HG02588 (cell line): ENCODE measurements around the gene PRKCZ.
A peak's percentile ranks its signal among the peaks of the same experiment; 100 is the strongest.

Experiments
- ATAC-seq: cut with Tn5 transposase; IDR thresholded peaks from one replicate; pipeline ENCODE4 v1.9.1; 2021; ENCODE audit warnings: mild to moderate bottlenecking, moderate library complexity; ENCODE audit not compliant: unreplicated experiment

Gene PRKCZ

DNA sequence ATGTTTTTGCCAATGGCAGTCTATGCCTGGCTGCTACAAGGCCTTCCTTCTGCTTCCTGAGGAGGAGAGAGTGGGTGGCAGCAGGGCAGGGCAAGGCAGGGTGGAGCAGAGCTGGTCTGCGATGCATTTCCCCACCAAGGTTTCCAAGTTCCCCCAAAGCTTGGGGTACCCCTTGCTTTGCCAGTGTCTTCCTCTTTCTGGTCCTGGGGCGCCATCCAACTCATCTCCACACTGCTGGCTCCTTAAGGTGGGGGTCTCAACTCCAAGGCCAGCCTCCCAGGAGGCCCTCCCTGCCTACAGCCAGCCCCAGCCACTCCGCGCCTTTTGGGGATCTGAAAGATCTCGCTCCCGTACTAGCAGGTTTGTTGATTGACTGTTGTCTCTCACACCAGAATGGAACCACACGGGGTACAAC lies 174.0 kb downstream of the PRKCZ start:
- ATAC-seq: no peak

DNA sequence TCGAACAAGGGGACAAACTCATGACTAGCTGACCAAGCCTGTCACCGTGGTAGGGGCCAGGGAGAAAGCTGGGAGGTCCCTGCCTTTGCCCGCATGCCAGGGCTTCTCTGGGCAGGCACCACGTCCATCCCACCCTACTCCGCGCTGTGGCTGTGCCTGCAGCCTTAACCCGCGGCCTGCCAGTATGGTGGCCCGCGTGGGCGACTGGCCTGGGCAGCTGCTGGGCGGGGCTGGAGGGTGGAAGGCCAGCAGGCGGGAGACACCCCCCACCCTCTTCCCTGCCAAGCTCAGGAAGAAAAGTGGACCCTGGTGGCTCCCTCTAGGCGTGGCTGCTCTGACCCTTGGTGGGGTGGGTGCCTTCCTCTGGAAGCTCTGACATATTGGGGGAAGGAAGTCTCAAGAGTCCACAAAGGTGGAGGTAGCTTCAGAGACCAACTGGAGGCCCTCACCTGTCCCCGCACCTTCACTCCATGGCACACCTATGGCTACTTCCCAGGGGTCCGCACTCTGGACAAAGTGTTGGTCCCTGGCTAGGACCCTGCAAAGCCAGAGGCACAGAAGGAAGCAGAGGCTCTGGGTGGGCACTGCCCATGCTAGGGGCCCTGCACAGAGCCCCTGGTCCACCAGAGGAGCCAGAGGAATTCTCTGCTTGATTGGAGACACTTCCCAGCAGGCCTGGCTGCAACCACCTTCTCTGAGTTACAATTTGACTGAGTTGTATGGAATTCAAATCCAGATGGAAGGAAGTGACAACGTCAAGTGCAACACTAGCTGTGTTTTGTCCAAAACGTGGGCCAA lies 174.6 kb downstream of the PRKCZ start:
- no peak for ATAC-seq

DNA sequence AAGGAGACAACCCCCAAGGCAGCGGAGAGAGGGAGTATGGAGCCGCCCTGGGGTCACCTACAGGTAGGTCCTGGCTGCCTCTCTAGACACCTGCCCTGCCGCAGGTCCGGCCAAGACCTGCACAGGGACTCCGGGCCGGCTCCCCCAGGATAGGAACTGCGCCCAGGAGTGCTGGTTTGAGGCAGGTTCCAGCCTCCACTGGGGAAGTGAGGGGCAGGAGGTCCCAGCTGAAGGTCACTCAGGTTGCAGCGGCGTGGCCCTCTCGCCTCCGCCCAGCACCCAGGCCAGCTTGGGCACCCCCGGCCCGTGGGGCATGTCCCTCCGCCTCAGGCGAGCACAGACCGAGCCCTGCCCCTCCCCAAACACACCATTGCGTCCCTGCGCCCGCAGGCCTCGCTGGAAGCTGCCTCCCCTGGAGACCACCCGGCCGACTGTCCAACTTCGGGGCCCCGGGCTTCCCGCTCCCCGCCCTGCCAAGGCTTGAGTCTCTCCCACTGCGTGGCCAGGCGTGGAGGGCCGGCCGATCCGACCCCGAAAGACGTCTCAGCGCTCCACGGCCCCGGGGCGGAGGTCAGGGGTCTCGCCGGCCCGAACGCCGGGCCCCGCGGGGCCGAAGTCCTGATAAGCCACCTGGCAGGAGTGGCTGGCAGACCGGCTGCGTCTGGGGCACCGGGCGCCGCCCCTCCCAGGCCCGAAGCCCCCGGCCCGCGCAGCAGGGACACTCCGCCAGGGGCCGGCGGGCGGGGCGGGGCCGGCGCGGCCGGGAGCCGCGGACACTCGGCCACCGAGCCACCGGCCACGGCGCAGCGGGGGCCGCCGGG lies 176.5 kb downstream of the PRKCZ start:
- ATAC-seq: no peak

DNA sequence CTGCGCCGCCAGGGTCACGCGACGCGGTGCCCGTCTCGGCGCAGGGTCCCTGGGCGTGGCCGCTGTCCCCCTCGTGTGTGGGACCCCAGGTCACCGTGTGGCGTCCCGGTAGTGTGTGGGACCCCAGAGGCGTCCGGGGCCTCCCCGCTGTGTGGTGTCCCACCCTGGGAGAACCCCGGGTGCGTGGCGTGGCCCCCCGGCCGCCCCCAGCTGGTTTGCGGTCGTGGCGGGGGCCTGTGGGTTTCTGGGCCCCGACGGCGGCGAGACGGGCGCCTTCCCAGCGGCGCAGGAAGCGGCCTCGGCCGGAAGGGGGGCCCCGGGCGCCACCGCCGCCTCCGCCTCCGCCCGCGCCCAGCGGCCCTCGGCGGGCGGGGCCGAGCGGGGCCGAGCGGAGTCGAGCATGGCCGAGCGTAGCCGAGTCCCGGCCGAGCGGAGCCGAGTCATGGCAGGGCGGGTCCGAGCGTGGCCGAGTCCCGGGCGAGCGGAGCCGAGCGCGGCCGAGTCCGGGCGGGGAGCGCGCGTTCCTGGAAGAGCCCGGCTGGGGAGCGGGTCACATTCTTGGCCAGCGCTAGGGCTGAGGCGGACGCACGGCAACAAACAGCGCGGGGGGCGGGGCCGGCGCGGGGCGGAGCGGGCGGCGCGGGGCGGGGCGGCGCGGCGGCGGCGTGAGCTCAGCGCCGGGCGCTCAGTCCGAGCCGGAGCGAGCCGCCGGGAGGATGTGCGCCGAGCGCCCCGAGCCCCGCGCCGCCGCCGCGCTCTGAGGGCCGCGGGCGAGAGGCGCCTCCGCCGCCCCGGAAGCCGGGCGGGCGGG lies 177.3 kb downstream of the PRKCZ start:
- peak; percentile 80 for ATAC-seq

DNA sequence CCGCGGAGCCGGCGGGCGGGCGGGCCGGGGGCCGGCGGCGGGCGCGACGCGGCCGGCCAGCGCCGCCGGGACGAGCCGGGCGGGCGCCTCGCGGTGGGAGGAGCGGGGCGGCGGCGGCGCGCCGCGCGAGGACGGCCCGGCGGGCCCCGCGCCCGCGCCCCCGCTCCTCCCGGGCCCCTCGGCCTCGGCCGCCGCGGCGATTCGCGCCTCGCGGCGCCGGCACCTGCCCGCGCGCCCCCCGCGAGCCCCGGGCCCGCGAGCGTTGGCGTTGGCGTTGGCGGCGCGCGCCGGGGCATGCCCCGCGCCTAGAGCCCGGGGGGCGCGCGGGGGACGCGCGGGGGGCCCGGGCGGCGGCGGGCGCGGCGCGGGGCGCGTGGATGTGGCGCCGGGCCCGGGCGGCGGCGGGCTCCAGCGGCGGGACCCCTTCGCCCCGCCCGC lies 178.0 kb downstream of the PRKCZ start, which contains the start of gene SKI:
SKI (plus strand) TSS at position 163 of the 438 bp plus-strand sequence. CDS start 448 bp downstream, outside the sequence.
- ATAC-seq: no peak

DNA sequence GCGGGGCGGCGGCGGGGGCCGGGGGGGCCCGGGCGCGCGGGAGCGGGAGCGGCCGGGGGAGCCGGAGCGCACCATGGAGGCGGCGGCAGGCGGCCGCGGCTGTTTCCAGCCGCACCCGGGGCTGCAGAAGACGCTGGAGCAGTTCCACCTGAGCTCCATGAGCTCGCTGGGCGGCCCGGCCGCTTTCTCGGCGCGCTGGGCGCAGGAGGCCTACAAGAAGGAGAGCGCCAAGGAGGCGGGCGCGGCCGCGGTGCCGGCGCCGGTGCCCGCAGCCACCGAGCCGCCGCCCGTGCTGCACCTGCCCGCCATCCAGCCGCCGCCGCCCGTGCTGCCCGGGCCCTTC lies 178.5 kb downstream of the PRKCZ start:
- ATAC-seq: no peak

DNA sequence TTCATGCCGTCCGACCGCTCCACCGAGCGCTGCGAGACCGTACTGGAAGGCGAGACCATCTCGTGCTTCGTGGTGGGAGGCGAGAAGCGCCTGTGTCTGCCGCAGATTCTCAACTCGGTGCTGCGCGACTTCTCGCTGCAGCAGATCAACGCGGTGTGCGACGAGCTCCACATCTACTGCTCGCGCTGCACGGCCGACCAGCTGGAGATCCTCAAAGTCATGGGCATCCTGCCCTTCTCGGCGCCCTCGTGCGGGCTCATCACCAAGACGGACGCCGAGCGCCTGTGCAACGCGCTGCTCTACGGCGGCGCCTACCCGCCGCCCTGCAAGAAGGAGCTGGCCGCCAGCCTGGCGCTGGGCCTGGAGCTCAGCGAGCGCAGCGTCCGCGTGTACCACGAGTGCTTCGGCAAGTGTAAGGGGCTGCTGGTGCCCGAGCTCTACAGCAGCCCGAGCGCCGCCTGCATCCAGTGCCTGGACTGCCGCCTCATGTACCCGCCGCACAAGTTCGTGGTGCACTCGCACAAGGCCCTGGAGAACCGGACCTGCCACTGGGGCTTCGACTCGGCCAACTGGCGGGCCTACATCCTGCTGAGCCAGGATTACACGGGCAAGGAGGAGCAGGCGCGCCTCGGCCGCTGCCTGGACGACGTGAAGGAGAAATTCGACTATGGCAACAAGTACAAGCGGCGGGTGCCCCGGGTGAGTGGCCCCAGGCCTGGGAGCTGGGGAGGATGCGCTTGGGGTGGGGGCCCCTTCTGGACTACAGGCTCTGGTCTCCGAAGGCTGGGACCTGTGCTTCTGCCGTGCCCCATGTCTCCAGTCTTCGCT lies 179.0 kb downstream of the PRKCZ start:
- ATAC-seq: no peak

DNA sequence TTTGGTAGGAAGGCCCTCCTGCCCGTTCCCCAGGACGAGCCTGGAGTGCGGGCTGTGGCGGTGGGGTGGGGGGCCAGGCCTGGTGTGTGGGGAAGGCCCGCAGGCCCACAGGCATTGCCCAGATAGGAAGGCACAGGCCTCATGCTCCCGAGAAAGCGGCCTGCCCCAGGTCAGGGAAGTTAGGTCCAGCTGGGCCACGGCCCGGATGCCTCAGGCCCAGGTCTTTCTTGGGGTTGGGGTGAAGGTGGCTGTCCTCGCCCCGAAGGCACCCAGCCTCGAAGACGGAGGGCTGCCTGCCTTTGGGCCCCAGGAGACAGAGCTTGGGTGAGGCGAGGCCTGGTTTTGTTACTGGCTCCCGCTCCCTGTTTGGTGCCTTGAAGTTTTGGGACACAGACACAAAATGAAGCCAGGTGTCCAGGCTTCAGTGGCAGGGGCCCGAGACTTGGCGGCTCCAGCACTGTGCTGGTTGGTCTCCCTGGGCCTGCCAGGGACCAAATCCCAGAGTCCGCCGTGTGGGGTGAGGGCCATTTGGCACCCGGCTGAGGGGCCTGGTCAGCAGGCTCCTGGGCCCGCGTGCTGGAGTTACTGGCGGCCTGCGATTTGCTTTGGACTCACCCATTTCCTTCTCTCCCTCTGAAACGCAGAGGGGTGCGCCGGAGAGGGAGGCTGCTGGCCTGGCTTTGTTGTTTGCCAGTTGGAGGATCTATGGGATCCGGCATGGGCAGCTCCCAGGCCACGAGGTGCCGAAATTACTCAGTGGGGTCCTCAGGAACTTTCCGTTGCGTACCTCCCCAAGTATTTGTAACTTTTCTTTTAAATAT lies 179.9 kb downstream of the PRKCZ start:
- no peak for ATAC-seq

DNA sequence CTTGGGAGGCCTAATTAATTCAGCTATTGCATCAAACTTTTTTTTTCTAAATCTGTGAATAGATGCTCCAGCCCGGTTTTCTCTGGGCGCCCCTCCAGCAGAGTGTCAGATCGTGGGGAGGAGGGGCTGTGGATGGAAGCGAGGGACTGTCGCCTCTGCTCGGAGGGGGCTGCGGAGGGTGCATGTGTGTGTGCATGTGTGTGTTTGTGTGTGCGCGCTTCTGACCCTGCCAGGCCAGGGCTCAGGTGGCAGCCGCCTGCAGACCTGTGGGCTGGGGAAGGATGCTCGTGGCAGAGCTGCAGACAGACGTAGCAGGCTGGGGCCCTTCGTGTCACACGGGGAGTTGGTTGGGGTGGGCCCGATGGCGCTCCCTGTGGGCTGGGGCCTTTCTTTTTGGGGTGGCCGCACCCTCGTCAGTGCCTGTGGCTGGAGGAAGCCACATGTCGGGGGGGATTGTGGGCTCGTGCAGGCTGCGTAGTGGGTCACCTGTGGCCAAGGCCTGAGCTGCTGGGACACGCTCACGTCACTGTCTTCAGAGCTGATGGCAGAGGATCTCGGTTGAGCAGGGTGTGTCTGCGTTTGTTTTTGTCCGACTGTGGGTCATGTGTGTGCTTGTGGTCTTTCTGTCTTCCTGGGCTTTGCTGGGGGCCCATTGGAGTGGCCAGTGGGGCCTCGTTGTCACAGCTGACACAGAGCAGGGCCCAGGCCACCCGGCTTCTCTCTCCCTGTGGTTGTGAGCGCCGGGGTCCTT lies 180.7 kb downstream of the PRKCZ start:
- ATAC-seq: no peak

DNA sequence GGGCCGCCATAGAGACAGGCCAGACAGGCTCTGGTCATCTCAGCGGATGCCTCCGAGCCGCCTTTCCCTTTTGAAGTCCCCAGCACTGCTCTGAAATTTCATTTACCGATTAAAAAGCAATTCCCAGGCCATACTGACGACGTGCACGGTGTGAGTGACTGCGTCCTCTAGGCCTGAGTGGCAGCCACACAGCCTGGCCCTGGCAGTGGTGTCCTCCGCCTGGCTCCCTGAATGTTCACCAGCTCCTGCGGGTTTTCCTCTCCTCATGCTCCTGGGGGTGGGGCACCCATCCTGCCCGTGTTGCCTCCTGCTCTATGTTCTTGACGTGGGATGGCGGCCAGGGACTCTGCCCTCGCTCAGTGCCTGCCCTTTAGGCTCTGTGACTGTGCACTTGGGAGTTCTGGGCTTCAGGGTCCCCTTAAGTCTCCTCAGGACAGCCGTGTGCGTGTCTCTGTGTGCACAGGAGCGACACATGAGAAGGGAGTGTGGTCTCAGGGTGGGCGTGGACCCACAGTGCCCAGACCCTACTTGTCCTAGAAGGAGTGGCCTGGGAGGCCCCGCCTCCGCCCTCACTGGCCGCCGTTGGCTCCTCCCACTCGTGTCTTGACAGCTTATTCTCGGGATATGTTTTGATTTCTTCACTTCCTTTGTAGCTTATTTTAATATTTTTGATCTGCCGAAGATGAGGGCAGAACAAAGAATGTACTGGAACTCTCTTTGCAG lies 181.5 kb downstream of the PRKCZ start:
- ATAC-seq: no peak

DNA sequence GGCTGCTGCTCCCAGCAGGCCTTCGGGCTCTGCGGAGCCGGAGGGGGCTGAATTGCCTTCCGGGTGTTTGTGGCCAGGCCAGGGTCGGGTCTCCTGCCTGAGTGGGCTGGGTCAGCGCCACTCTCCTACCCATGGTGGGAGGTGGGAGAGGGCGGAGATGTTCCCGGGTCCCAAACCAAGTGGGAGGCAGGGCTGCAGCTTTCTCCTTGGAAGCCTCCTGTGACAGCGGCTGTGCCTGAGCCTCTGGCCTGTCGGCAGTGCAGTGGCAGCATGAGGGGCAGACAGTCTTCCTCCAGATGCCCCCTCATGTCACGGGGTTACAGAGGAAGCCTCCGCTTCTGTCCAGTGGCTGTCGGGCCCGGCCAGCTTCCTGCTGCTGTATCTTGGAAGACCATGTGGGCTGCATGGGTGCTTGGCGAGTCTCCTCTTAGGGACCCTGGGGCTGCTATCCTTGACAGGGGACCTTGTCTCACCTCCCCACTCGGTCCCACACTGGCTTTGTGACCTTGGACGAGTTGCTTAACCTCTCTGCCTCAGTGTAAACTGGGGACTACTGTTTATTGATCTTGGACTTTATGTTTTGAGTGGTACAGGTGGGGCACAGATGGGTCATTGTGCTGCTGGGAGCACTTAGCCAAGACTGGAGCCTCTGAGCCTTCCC lies 182.2 kb downstream of the PRKCZ start:
- ATAC-seq: no peak

DNA sequence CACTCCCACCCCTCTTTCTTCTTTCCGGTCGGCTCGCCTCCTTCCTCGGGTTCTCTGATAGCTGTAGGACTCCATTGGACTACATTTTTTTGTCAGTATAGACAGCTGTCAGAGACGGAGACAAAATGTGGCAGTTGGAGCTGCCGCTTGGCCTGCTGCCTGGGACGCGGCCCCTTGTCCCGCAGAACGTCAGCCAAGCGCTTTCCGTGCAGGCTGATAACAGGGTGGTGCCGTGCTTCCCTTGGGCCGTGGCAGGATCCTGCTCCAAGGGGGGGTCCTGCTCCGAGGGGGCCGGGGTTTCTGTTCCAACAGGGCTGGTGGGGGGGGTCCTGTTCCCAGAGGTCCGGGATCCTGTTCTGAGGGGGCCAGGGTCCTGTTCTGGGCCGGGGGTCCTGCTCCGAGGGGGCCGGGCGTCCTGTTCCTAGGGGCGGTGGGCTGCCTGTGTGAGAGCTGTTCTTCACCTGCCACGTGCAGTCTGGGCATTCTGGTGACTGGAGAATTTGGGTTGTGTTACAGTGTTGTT lies 182.8 kb downstream of the PRKCZ start:
- ATAC-seq: no peak

DNA sequence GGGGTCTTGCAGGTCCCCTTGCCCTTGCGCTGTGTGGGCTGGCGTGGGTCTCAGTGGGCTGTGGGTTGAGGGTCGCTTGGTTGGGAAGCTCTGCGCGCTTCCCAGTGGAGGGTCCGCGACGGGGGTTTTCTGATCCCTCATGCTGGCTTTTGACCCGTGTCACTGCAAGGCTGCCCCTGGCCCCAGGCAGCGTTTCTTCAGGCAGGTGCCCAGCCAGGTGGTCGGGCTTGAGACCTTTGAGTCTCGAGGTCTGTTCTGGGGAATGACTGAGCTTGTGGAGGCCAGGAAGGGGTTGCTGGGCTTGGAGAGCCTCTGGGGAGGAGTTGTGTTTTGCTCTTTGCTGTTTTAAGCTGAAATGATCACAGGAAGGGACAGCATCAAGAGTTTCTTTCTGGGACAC lies 183.3 kb downstream of the PRKCZ start:
- ATAC-seq: no peak

DNA sequence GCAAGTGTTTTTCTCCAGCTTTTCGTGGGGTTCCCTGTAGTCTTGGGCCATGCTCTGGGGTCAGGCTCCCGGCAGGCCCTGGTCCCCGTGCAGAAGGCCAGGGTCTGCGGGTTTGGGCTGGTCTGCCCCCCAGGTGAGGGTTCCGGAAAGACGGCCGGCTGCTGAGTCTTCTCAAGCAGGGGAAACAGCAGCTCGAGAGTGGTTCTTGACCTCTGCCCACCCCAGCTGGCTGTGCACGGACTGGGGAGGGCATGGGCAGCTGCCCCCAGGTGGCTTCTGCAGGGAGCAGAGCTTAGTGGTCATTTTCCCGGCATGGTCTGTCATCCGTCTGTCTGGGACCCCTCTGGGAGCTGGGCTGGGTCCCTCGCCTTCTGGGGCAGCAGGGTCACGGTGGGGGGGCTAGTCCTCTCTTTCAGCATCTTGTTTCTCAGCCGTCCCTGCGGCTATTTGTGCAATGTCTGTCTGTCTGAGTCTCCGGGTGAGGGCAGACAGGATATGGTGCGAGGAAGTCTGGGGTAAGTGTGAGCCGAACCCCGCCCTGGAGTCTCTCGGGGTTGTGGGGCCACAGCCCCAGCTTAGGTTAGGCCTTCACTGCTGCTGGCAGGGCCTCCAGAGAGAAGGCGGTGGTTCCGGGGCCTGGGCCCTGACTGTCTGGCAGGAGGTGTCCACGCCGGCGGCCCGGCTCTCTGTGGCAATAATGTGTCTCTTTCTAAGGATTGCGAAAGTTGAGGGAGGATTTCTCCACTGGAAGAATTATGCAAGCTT lies 184.0 kb downstream of the PRKCZ start:
- no peak for ATAC-seq

DNA sequence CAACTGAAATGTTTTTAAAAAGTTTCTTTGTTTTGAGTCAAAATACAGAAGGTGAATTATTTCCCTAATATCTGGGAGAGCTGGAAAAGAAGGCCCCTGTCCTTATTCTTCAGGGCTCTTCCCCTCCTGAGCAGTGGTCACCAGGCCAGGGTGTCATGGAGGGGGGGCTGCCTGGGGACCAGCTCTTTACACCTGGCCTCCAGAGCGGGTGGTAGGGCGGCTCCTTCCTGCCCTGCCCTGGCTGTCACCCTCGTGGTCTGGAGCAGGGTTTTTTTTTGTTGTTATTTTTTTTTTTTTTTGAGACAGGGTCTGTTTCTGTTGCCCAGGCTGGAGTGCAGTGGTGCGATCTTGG lies 184.5 kb downstream of the PRKCZ start:
- no peak for ATAC-seq
